ENCODE results near the gene OR1L6.

Gene OR1L6, protein sequence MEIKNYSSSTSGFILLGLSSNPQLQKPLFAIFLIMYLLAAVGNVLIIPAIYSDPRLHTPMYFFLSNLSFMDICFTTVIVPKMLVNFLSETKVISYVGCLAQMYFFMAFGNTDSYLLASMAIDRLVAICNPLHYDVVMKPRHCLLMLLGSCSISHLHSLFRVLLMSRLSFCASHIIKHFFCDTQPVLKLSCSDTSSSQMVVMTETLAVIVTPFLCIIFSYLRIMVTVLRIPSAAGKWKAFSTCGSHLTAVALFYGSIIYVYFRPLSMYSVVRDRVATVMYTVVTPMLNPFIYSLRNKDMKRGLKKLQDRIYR

DNA sequence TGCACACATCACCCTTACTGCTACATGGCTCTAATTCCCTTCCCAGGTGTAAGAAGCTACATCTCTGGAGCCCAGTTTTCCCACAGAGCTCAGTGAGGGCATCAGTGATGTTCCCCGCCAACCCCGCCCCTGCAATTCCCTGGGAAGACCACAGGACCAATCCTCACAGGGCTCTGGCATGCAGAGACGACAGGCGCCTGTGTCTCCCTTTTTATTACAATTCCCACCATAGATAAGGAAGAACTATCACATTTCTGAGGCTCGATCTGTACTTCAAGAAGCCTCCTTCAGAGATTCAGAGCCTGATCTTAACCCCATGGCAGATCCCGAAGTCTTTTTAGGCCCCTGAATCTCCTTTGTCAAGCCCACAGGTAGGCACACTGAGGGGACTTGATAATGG, at the start of gene OR1L6:
Gene OR1L6, plus strand, starts transcription at position 301 of the 400 bp plus-strand sequence. CDS start 7,545 bp downstream, outside the sequence.
- DNase-seq (ENCODE audit: low read depth in 2 of 3, low spot score in 1 of 3) = no peak

DNA sequence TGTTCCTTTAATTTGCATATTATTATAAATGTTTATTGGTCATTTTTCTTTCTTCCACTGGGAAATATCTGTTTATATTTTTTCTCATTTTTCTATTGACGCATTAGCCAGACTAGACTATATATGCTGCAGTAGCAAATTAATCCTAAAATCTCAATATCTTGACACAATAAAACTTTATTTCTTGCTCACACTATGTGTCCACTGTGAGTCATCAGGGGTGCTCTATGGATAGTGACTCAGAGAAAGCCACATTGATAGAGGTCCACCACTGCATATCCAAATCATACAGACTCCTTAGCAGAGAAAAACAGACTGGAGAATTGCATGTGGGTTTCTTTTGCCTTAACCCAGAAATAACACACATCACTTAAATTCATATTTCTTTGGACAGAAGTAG, 46.4 kb upstream of the OR1L6 start:
- no peak for DNase-seq (ENCODE audit: low read depth in 2 of 3, low spot score in 1 of 3)

DNA sequence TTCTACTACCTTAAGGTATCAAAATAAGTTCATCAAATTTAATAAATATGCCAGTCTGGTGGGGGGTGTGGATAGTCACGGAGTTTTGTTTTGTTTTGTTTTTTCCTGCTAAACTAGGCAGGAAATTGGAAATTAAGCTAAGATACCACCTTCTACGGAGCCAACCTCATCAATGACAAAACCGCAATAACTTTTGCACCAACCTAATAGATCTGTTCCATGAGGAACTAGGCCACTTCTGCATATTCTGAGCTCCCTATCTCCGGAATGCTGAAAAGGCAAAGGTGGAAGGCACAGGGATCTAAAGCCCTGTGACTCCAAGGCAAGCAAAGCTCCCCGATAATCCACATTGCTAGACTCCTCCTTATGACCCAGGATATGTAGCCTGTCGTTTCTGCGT, 24.1 kb upstream of the OR1L6 start:
- DNase-seq (ENCODE audit: low read depth in 2 of 3, low spot score in 1 of 3) = no peak

DNA sequence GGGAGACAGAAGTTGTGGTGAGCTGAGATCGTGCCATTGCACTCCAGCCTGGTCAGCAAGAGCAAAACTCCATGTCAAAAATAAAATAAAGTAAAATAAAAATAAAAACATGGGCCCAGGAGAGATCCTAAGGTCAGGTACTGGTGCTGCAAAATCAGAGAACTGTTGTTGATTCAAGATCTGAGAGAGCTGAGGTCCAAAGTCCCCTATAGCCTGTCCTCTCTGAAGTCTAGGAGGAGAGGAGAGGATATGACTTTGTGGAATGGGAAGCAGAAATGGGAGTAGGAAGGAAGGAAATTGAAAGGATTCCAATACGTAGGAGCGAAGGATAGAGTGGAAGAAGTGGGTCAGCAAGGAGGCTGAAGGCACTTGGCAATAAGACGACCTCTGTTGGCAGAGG, 22.9 kb upstream of the OR1L6 start:
- DNase-seq (ENCODE audit: low read depth in 2 of 3, low spot score in 1 of 3) = no peak

DNA sequence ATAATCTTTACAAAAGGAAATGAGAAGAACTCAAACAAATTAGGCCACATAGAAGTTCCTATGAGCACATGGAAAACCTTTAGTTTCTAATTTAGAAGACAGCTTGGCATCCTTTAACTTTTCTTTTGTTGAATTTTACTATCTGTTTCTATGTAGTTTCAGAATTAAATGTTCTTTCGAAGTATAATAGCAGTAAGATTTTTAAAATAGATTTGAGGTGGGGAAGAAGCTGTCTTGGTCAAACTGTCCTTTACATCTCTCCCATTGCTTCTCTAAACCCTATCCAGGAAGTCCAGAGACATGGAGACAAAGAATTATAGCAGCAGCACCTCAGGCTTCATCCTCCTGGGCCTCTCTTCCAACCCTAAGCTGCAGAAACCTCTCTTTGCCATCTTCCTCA, 18.4 kb upstream of the OR1L6 start, which contains the start of gene OR1L4:
Gene OR1L4, plus strand, starts transcription at position 301 of the 400 bp plus-strand sequence. Its CDS starts 0 bp downstream, at position 301.
- no peak for DNase-seq (ENCODE audit: low read depth in 2 of 3, low spot score in 1 of 3)

DNA sequence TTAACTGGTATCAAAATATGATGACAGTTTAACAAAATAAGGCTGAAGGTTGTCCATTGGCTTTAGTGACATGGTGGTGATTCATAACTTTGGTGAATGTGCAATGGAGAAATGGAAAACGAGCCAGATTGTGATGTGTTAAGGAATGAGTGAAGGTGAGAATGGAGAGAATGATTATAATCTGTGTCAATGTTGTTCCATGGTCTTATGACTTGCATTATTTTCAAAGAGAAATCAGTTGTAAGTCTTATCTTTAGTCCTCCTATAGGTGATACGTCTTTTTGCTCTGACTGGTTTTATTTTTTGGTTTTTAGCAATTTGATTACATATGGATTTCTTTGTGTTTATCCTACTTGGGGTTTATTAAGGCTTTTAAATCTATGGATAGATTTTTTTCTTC, 12.7 kb downstream of the OR1L6 start:
- no peak for DNase-seq (ENCODE audit: low read depth in 2 of 3, low spot score in 1 of 3)

DNA sequence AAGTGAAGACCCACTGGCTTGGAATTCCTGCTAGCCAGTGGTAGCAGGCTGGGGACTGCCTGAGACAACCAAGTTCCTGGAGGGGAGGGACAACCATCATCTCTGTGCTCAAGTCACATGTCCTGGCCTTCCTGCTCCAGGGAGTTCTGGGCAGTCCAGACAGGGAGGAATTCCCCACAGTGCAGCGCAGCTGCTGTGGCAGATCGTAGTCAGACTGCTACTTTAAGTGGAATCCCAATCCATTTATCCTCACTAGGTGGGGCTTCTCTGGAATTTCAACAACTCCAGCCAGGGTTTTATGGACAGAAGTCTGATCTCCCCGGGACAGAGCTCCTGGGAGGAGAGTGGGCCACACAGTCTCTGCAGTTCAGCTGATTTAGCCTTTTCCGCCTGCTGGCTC, 25.7 kb downstream of the OR1L6 start:
- DNase-seq (ENCODE audit: low read depth in 2 of 3, low spot score in 1 of 3) = no peak

DNA sequence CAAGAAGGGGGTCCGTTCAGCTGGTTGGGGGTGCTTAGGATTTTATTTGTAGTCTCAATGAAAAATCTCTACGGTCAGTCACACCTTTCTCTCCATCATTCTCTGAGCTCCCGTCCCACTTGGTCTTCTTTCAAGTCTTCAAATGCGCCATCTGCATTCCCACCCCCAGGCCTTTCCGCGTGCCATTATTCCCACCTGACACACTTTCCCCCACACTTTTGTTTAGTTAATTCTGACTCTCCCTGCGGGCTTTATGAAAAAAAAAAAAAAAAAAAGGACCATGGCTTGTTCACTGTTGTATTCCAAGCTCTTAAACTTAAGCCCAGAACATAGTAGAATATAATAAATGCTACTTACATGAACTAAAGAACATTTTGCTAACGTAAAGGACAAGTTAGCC, 34.9 kb downstream of the OR1L6 start:
- no peak for DNase-seq (ENCODE audit: low read depth in 2 of 3, low spot score in 1 of 3)

DNA sequence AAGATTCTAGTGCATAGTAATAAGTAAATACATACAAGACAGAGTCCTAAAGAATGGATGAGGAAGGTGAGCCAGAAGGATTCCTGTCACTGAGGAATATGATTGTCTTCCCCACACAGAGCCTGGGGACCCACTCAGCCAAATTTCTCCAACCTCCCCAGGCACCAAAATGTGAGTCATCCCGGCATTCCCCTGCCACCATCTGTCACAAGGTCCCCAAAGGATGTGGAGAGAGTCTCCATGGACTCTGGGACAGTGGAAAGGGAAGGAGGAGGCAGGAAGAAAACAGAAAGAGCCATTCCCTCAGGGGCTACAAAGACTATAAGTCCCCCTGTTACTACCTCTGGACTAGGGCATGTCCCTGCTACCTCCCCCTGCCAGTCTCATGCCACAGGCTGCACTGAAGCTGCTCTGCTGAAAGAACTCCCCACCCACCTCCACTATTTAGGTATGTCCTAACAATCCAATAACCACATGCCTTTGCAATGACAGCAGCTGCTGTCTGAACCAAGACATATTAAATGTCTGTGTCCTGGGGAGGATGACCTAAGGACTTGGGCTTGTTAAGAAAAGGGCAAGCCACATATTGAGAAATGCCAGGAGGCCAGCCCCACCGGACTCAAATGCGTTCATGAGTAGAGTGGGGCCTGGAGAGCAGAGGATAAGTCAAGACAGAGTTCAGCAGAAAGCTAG, 36.0 kb downstream of the OR1L6 start:
- DNase-seq (ENCODE audit: low read depth in 2 of 3, low spot score in 1 of 3) = no peak

DNA sequence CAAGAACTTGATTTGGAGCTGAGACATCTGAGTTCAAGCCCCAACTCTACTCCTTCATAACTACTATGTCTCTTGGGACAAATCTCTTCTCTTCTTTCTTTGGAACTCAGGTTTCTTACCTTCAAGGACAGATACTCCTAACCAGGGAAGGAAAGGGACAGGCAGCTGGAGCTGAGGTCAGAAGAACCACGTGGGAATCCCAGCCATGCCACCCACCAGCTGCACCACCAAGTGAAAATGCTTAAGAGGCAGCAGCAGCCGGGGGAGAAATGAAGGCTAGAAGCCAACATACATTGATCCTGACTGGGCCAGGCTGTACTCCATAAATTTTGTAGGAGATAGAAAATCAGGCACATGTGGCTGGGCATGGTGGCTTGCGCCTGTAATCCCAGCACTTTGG, 37.1 kb downstream of the OR1L6 start:
- no peak for DNase-seq (ENCODE audit: low read depth in 2 of 3, low spot score in 1 of 3)

DNA sequence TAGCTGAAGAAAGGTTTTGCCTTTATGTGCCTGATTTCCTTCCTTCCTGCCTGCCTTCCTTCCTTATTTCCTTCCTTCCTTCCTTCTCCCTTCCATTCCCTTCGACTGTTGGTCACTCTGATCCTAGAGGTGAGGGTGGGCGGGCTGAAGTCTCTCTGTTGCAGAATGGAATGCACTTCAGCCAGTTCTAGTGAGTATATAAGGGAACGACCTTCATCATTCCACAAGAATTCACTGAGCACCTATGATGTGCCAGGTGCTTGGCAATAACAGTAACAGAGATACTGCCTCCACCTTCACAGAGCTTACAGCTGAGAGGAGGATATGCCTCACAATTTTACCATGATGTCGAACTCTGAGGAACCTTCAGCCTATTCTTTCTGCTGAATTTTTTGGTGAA, 37.9 kb downstream of the OR1L6 start:
- no peak for DNase-seq (ENCODE audit: low read depth in 2 of 3, low spot score in 1 of 3)

DNA sequence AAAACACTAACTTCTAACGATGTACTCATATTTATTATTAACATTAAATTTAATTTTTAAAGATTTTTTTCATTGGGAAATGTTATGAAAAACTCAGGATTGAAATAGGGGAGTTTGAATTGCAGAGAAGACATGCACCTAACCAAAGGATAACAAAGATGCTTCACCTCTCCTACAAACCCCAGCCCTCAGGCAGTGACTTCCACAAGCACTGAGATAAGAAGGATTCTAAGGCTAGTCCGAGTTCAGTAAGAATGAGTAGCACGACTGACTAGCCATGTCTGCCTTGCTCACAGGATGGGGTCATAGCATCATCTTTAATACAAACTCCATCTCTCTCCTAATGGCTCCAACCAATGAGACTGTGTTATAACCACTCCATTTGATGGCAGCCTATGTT, 39.6 kb downstream of the OR1L6 start:
- DNase-seq (ENCODE audit: low read depth in 2 of 3, low spot score in 1 of 3) = no peak

DNA sequence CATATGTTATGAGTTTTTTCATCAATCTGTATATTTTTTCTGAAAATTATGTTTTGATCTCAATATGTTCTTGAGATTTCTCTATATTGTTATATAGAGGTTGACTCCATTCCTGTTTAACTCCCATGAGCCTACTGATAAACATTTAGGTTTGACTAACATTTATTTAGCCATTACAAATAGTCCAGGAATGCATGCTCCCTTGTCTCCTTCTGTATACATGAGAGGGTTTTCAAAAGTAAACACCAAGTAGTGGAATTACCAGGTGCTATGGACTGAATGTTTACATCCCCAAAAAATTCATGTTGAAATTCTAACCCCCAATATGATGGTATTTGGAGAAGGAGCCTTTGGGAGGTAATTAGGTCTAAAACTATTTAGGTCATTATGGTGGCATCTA, 43.2 kb downstream of the OR1L6 start:
- no peak for DNase-seq (ENCODE audit: low read depth in 2 of 3, low spot score in 1 of 3)

DNA sequence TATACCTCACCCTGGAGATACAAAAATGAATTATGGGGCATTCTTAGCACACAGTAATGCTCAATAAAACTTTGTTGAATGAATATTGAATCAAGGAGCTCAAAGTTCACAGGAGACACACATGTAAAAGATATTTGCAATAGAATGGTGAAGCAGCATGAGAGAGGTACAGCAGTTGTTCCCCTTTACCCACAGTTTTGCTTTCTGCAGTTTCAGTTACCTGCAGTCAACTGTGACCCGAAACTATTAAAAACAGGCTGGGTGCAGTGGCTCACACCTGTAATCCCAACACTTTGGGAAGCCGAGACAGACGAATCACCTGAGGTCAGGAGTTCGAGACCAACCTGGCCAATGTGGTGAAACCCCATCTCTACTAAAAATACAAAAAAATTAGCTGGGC, 44.2 kb downstream of the OR1L6 start:
- DNase-seq (ENCODE audit: low read depth in 2 of 3, low spot score in 1 of 3) = no peak

DNA sequence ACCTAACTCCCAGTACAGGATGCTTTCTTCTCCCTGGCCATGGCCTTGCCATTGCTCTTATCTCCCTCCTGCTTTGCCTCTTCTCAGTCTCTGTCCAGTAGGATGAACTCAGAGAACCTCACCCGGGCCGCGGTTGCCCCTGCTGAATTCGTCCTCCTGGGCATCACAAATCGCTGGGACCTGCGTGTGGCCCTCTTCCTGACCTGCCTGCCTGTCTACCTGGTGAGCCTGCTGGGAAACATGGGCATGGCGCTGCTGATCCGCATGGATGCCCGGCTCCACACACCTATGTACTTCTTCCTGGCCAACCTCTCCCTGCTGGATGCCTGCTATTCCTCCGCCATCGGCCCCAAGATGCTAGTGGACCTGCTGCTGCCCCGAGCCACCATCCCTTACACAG, 46.7 kb downstream of the OR1L6 start, which contains the start of gene OR5C1:
Gene OR5C1, plus strand, starts transcription at position 103 of the 400 bp plus-strand sequence. Its CDS starts 0 bp downstream, at position 103.
- no peak for DNase-seq (ENCODE audit: low read depth in 2 of 3, low spot score in 1 of 3)

DNA sequence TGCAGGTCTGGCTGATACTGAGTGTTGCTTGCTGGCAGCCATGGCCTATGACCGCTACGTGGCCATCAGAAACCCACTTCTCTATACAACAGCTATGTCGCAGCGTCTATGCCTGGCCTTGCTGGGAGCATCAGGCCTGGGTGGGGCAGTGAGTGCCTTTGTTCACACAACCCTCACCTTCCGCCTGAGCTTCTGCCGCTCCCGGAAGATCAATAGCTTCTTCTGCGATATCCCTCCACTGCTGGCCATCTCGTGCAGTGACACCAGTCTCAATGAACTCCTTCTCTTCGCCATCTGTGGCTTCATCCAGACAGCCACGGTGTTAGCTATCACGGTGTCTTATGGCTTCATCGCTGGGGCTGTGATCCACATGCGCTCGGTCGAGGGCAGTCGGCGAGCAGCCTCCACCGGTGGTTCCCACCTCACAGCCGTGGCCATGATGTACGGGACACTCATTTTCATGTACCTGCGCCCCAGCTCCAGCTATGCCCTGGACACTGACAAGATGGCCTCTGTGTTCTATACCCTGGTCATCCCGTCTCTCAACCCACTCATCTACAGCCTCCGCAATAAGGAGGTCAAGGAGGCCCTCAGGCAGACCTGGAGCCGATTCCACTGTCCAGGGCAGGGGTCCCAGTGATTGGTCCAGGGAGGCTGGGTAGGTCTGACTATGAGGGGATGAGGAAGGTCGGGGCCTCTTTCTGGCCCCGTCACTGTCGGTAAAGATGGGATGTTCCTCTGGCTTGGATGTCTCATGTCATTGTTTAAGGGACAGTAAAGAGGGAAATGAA, 47.3 kb downstream of the OR1L6 start:
- DNase-seq (ENCODE audit: low read depth in 2 of 3, low spot score in 1 of 3) = no peak

DNA sequence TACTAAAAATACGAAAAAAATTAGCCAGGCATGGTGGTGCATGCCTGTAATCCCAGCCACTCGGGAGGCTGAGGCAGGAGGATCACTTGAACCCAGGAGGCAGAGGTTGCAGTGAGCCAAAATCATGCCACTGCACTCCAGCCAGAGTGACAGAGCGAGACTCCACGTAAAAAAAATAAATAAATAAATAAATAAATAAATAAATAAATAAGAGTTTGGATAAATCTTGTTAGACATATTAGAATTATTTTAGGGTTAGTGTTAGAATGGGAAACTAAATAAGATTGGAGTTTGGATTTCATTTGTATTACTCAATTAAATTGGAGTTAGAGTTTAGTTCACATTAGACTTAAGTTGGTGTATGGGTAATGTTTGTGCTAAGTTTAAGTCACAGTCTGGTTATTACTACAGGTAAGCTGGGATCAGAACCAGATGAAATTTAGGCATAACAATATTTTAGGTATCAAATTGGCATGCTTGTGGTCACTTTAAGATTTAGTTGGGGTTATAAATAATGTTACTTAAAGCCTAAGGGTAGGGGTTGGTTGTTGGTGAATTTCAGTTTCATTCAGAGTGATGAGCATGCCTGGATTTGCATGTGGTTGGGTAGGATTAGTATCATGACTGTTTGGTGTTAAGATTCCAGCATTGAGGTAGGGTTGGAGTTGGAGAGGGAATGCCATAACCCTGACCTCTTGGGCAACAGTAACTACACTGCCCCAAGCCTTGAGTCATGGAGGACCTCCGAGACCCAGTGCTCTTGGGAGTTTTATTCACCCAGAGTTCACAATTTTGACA, 50.0 kb downstream of the OR1L6 start:
- no peak for DNase-seq (ENCODE audit: low read depth in 2 of 3, low spot score in 1 of 3)

DNA sequence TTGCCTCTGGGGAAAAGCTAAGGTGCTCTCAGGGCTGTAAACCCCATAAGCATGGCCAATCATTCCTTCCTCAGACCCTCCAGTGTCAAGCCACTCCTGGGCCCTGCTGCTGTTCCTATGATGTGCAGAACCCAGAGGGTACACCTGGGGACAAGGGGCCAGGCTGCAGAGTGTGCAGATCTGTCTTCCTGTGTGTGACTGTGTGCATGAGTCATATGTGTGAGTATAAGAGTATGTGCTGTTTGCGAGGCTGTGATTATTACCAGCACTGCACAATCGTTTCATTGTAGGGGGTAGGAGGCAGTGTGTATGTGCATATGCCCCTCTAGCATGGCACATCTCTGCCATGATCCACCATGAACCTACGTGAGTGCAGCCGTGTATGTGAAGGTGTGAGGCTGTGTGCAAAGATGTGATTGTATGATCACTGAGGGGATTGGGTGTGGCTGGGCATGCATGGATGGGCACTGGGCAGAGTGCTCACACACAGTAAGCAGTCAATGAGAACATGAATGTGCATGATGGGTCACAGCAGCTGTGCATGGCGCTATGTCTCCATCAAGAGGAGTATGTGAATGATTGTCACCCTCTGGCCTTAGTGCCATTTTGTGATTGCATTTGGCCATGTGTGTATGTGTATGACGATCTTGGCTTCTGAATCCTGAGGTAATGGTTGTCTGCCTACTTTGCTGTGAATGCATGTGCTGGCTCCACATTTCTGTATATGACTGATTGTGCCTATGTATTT, 55.4 kb downstream of the OR1L6 start:
- no peak for DNase-seq (ENCODE audit: low read depth in 2 of 3, low spot score in 1 of 3)
